Effector memory CD8-positive, alpha-beta T cell (primary cell): ENCODE results near the gene CLEC2L.

Experiments
- ATAC-seq: fragments of 150-1000 bp; cut with Tn5 transposase; replicated peaks from 2 replicates; pipeline ENCODE4 v1.10.0; 2021; ENCODE audit warnings: mild to moderate bottlenecking, moderate library complexity
- DNase-seq, 3 experiments: peaks; one replicate each; pipeline ENCODE4 v3.0.0; 2021
- H3K27ac Mint-ChIP-seq, 2 donors: one replicate each; pipeline ENCODE4 v1.8.0; 2022; ENCODE audit warnings: mild to moderate bottlenecking in 2 of 2, mixed read lengths in 2 of 2, moderate library complexity in 2 of 2
- H3K27me3 Mint-ChIP-seq, 2 donors: one replicate each; pipeline ENCODE4 v1.8.0; 2022; ENCODE audit warnings: mixed read lengths in 2 of 2
- H3K36me3 Mint-ChIP-seq: one replicate; pipeline ENCODE4 v1.8.0; 2022; ENCODE audit warnings: mild to moderate bottlenecking, moderate library complexity, mixed read lengths; ENCODE audit not compliant: insufficient read depth
- H3K4me1 Mint-ChIP-seq, 2 donors: one replicate each; pipeline ENCODE4 v1.8.0; 2022; ENCODE audit warnings: low read depth in 2 of 2, mixed read lengths in 2 of 2
- H3K4me3 Mint-ChIP-seq, 2 donors: one replicate each; pipeline ENCODE4 v1.8.0; 2022; ENCODE audit warnings: mild to moderate bottlenecking in 2 of 2, mixed read lengths in 2 of 2, moderate library complexity in 2 of 2
- H3K9me3 Mint-ChIP-seq, 2 donors: one replicate each; pipeline ENCODE4 v1.8.0; 2022; ENCODE audit warnings: mixed read lengths in 2 of 2

CLEC2L gene

DNA sequence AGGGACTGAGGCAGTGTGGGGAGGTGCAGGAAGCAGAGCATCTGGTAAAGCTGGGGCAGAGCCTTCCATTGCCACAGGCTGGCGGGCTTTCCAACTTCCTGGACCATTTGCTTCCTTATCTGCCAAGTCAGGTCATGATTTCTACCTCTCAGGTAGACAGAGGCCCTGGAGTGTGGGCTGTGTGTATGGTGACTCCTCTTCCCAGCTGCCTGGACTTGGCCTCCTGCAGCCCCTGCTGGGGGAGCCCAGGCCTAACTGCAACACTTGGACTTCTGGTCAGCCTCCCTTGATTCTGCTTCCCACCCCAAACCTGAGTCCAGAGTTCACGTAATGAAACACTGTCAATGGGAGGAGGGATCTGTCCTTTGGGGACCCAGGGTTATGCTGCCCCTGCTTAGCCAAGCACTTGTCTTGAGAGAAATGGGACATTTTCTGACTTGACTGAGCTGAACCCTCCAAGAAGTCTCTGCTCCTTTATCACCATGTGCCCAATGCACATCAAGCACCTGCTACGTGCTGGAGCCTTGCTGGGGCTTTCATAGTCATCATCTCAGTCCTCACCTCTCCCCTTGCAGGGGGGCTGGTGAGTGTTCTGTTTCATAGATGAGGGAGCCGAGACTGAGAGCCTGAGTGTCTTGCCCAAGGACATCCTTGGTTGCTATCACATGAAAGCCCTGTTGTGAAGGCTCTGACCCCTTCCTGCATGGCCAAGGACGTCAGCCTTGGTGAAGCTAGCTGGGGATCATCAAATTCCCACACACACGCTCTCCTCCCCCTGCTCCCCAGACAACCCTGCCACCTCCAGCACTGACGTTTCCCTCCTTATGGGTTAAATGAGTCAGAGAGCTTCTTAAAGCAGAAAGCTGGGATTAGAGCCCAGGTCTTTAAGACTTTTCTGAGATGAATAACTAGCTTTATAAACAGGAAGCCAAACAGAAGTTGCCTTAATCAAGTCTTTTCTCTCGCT lies 3.4 kb downstream of the CLEC2L start:
- DNase-seq (no peak), ATAC-seq (no peak)
- Mint-ChIP-seq H3K27me3 (peaks cover 47 to 79% of the 10 kb centered on the region in 2 donors), H3K27ac (no peak overlapping the region), H3K4me1 (peaks cover 0 to 6% of the 10 kb centered on the region in 2 donors), H3K36me3 (peaks cover 4% of the 10 kb centered on the region), H3K9me3 (no peaks in the 10 kb centered on the region), H3K4me3 (no peak overlapping the region)

DNA sequence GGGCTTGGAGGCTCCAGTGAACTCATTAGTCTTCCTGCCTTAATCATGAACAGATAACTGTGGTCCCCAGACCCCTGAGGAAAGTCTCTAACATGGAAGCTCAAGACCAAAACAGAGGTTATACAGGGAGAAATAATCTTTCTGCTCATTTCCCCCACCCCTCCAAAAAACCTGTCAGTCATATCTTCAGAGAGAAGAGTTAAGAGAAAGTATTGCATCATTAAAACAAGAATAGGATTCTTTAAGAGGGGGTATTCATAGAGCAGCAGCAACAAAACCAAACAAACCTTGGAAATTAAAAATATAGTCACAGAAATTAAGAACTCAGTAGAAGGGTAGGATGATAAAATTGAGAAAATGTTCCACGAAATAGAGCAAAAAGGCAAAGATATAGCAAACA lies 7.6 kb downstream of the CLEC2L start:
- H3K4me1 Mint-ChIP-seq = peaks cover 0 to 3% of the 10 kb centered on the region in 2 donors
- H3K36me3 Mint-ChIP-seq = no peaks in the 10 kb centered on the region
- H3K27ac Mint-ChIP-seq = no peak overlapping the region
- H3K9me3 Mint-ChIP-seq = no peaks in the 10 kb centered on the region
- peaks cover 34 to 62% of the 10 kb centered on the region in 2 donors for H3K27me3 Mint-ChIP-seq
- no peak for DNase-seq
- H3K4me3 Mint-ChIP-seq = no peak overlapping the region
- no peak for ATAC-seq

- Mint-ChIP-seq H3K27me3 (peaks cover 28 to 46% of the 10 kb centered on the region in 2 donors), H3K4me3 (no peak overlapping the region), H3K27ac (no peak overlapping the region), H3K4me1 (no peaks in the 10 kb centered on the region), H3K36me3 (no peaks in the 10 kb centered on the region), H3K9me3 (no peaks in the 10 kb centered on the region)
- DNase-seq (no peak), ATAC-seq (no peak)
Observed at GRCh38 chr7:139532636-139533155, 9.2 kb downstream of the CLEC2L start.

GRCh38 chr7:139534096-139534495 lies 10.6 kb downstream of the CLEC2L start:
- H3K9me3 Mint-ChIP-seq = no peaks in the 10 kb centered on the region
- no peak overlapping the region for H3K27ac Mint-ChIP-seq
- H3K4me3 Mint-ChIP-seq = no peak overlapping the region
- DNase-seq = no peak
- H3K4me1 Mint-ChIP-seq = no peaks in the 10 kb centered on the region
- peaks cover 17 to 32% of the 10 kb centered on the region in 2 donors for H3K27me3 Mint-ChIP-seq
- no peak for ATAC-seq
- H3K36me3 Mint-ChIP-seq = no peaks in the 10 kb centered on the region

DNA sequence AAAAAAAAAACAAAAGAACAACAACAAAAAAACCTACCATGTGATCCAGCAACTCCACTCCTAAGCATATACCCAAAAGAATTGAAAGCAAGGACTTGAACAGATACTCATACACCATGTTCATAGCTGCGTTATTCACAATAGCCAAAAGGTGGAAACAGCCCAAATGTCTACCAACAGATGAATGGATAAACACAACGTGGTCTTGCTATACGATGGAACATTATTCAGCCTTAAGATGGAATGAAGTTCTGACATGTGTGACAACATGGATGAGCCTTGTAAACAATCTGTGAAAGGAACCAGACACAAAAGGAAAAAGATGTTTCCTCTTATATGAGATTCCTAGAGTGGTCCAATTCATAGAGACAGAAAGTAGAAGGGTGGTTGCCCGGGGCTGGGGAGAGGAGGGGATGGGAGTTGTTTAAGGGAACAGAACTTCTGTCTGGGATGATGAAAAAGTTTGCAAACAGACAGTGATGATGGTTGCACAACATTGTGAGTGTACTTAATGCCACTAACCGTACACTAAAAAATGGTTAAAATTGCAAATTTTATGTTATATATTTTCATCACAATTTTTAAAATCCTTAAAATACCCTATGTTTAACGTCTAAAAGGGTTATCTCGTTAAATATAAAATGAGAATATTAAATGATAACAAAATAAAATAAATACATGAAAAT lies 11.6 kb downstream of the CLEC2L start:
- no peak for ATAC-seq
- Mint-ChIP-seq H3K27ac (no peak overlapping the region), H3K4me1 (no peaks in the 10 kb centered on the region), H3K4me3 (no peak overlapping the region), H3K9me3 (no peaks in the 10 kb centered on the region), H3K36me3 (no peaks in the 10 kb centered on the region), H3K27me3 (peaks cover 17 to 21% of the 10 kb centered on the region in 2 donors)
- no peak for DNase-seq

- H3K9me3 Mint-ChIP-seq = no peaks in the 10 kb centered on the region
- no peak overlapping the region for H3K27ac Mint-ChIP-seq
- H3K36me3 Mint-ChIP-seq = no peaks in the 10 kb centered on the region
- DNase-seq (no peak), ATAC-seq (no peak)
- peaks cover 17 to 18% of the 10 kb centered on the region in 2 donors for H3K27me3 Mint-ChIP-seq
- no peak overlapping the region for H3K4me3 Mint-ChIP-seq
- H3K4me1 Mint-ChIP-seq = no peaks in the 10 kb centered on the region
Observed at GRCh38 chr7:139536152-139536551, 12.7 kb downstream of the CLEC2L start.

DNA sequence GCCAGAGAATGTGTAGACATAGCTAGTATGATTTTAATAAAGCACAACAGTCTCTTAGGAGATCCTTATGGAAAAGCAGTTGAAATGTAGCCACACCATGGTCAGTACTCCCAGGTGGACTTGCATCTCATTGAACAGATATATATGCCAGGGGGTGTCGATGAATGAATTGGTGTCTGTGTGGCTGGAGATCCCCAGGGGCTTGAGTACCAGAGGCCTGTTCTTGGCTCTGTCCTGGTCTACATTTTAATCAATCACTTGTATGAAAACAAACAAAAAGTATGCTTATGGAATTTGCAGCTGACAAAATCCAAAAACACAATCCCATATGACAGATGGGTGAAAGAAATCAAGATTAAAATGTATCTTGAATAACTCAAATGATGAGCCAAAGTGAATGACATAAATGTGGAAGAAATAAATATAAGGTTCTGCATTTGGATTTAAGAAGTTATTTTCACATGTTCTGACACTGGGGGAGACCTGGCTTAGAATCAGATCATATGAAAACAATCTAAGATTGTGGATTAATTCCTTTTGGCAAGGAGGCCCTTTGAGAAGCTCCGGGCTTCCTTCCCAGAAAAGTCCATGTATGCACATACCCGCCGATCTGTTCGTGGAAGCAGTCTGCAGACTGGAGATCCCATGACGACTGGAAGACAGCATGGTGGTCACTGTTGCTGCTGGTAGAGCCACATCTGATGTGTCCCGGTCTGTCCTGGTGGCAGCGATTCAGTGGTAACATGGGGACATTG lies 15.6 kb downstream of the CLEC2L start:
- Mint-ChIP-seq H3K4me3 (no peak overlapping the region), H3K27ac (no peak overlapping the region), H3K27me3 (peaks cover 1 to 4% of the 10 kb centered on the region in 2 donors), H3K9me3 (no peaks in the 10 kb centered on the region), H3K36me3 (no peaks in the 10 kb centered on the region), H3K4me1 (no peaks in the 10 kb centered on the region)
- DNase-seq (no peak), ATAC-seq (no peak)

- H3K9me3 Mint-ChIP-seq = no peaks in the 10 kb centered on the region
- H3K27me3 Mint-ChIP-seq = peaks cover 0 to 5% of the 10 kb centered on the region in 2 donors
- H3K36me3 Mint-ChIP-seq = no peaks in the 10 kb centered on the region
- no peak overlapping the region for H3K4me3 Mint-ChIP-seq
- H3K27ac Mint-ChIP-seq = no peak overlapping the region
- no peaks in the 10 kb centered on the region for H3K4me1 Mint-ChIP-seq
- DNase-seq (no peak), ATAC-seq (no peak)
Observed at GRCh38 chr7:139540203-139540602, 16.7 kb downstream of the CLEC2L start.

- DNase-seq = no peak
- ATAC-seq = no peak
- H3K9me3 Mint-ChIP-seq = no peaks in the 10 kb centered on the region
- no peaks in the 10 kb centered on the region for H3K4me1 Mint-ChIP-seq
- no peak overlapping the region for H3K27ac Mint-ChIP-seq
- H3K36me3 Mint-ChIP-seq = no peaks in the 10 kb centered on the region
- no peak overlapping the region for H3K4me3 Mint-ChIP-seq
- H3K27me3 Mint-ChIP-seq = peaks cover 0 to 12% of the 10 kb centered on the region in 2 donors
Observed at GRCh38 chr7:139541600-139542307, 18.3 kb downstream of the CLEC2L start.

DNA sequence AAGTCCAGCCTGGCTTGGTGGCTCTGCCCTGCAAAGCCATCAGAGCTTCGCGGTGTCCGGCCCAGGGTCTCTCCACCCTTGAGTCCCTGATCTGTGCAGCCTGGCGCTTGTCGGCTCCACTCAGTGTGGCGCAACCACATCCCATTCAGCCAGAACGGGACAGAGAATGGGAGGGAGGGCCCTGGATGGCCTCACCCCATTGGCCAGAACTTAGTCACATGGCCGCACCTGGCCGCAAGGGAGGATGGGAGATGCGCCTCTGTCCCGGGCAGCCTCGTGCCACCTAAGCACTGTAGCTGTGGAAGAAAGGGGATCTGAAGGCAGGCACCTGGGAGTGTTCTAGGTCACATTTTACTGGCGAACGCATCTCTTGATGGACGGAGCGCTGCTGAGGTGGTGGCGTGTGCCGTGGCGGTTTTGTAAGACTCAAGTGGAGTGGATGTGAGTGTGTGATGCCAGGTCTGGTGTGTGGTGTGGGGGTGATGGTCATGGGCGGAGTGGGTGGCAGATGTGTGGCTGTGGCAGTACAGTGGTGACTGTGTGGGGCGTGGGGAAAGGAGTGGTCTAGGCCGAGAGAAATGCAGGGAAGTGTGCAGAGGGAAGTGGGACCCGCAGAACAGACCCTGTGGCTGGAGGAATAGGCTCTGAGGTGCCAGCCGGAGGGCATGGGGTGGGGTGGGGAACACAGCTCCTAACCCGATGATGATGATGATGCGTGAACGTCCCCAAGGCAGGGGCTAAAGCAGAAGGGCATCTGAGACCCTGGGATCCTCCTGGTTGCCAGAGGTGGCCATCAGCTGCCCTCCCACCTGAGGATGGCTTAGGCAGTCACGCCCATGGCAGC lies 19.0 kb downstream of the CLEC2L start:
- Mint-ChIP-seq H3K4me1 (no peaks in the 10 kb centered on the region), H3K9me3 (no peaks in the 10 kb centered on the region), H3K4me3 (no peak overlapping the region), H3K36me3 (no peaks in the 10 kb centered on the region), H3K27me3 (peaks cover 0 to 12% of the 10 kb centered on the region in 2 donors), H3K27ac (no peak overlapping the region)
- ATAC-seq (no peak), DNase-seq (no peak)

DNA sequence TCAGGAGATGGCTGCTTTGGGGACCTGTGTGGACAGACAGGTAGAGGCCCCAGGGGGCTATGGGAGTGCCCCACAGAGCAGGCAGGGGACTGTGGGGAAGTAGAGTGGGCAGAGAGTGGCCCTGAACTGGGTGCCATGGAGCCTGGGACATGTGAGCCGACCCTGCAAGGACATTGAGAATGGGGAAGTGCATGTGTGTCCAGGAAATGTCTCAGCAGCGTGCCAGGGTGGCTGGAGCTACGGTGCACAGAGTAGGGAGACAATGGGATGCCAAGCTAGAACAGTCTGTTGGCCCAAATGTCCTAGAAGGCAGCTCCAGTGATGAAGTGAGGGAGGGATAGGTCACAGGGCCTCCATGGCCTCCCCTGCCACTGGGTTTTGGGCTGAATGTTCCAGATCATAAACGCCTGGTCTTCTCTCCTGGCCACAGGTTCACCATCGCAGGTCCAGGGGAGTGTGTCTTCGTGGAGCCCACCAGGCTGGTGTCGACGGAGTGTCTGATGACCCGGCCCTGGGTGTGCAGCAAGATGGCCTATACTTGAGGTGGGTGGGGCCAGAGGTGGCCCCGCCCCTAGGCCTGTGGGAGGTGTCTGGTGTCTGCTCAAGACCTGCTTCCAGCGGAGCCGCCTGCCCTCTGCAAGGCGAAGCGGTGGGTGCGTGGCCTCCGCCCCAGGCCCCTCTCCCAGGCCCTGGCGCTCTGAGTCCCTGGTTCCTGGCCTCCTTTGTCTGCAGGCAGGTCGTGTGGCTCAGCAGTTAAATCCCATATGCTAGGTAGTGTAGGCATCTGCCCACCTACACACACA lies 20.5 kb downstream of the CLEC2L start:
- H3K36me3 Mint-ChIP-seq = no peaks in the 10 kb centered on the region
- H3K4me1 Mint-ChIP-seq = no peaks in the 10 kb centered on the region
- no peaks in the 10 kb centered on the region for H3K9me3 Mint-ChIP-seq
- ATAC-seq = no peak
- no peak overlapping the region for H3K27ac Mint-ChIP-seq
- no peak overlapping the region for H3K4me3 Mint-ChIP-seq
- H3K27me3 Mint-ChIP-seq = peaks cover 0 to 12% of the 10 kb centered on the region in 2 donors
- no peak for DNase-seq
